GM10266 (cell line): Measurements from ENCODE around the gene FABP1.

ENCODE experiments used
- DNase-seq: peaks from one replicate; pipeline ENCODE4 v3.0.0; 2012; ENCODE audit errors: extremely low spot score
- TF ChIP-seq, protein P1 (sequence below): IDR thresholded peaks from 2 replicates; pipeline ENCODE4 v1.5.1; 2012; ENCODE audit warnings: mild to moderate bottlenecking, low read depth; ENCODE audit not compliant: control insufficient read depth, insufficient read depth; ENCODE audit errors: missing control alignments

FABP1 gene

GRCh38 chr2:88114889-88115288 lies 13.0 kb downstream of the FABP1 start:
- TF ChIP-seq, protein P1, sequence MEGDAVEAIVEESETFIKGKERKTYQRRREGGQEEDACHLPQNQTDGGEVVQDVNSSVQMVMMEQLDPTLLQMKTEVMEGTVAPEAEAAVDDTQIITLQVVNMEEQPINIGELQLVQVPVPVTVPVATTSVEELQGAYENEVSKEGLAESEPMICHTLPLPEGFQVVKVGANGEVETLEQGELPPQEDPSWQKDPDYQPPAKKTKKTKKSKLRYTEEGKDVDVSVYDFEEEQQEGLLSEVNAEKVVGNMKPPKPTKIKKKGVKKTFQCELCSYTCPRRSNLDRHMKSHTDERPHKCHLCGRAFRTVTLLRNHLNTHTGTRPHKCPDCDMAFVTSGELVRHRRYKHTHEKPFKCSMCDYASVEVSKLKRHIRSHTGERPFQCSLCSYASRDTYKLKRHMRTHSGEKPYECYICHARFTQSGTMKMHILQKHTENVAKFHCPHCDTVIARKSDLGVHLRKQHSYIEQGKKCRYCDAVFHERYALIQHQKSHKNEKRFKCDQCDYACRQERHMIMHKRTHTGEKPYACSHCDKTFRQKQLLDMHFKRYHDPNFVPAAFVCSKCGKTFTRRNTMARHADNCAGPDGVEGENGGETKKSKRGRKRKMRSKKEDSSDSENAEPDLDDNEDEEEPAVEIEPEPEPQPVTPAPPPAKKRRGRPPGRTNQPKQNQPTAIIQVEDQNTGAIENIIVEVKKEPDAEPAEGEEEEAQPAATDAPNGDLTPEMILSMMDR: no peak
- no peak for DNase-seq

DNA sequence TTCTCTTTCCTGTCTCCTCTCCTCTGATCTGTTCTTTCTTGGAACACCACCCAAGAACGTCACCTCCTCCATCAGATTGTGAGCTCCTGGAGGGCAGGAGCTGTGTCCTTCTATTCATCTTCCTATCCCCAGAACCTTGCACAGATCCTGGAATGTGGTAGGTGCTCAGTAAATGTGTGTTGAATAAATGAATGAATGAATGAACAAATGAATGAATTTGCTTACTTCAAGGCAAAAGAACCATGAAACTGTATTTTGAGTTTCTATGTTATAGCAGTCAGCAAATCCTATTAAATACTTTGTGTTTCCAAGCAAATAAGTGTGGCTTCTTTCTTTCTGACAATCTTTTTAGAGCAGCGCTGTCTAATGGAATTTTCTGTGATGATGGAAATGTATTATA lies 14.8 kb downstream of the FABP1 start:
- no peak for DNase-seq
- TF ChIP-seq, protein P1: no peak

DNA sequence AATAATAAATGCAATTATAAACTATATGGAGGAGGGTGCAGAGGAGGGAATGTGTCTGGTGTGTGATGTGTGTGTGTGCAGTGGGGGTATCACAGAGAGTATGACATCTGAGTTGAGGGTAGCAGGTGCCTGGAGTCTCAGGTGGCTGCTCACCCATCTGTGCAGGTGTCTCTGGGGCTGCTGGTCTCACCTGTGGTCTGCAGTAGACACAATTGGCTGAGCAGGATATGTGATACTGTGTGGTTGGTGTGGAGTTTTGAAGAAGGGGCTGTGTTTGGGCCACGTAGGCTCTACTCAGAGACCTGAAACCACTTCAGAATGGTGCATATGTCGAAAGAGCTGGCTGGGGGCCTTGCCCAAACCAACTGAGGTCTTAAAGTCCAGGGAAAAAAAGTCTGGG lies 17.0 kb downstream of the FABP1 start:
- no peak for DNase-seq
- TF ChIP-seq, protein P1: no peak

- no peak for DNase-seq
- TF ChIP-seq, protein P1: no peak
Measured at GRCh38 chr2:88108796-88109195, 19.1 kb downstream of the FABP1 start.

GRCh38 chr2:88100489-88100858 lies 27.4 kb downstream of the FABP1 start:
- DNase-seq: no peak
- TF ChIP-seq, protein P1: no peak

- TF ChIP-seq, protein P1: no peak
- DNase-seq: no peak
Measured at GRCh38 chr2:88099798-88100488, 27.9 kb downstream of the FABP1 start.

DNA sequence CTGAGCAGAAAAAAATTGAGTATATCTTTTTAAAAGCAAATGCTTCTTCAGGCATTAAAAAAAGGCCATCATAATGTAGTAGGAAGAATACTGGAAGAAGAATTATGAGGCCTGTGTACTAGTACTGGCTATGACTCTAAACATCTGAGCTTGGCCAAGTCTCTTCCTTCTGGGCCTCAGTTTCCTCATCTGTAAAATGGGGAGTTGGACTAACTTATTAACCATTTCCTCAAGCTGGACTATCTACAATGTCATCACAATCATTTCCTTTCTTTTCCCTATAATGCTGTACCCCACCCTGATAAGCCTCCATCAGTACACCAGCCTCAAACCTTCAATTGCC lies 29.3 kb downstream of the FABP1 start:
- no peak for DNase-seq
- TF ChIP-seq, protein P1: no peak
